Activated T-cell treated with anti-CD3 and anti-CD28 coated beads for 24 hours (primary cell): ENCODE results near the gene COL5A1.

Experiments used
- DNase-seq: peaks from one replicate; pipeline ENCODE4 v3.0.0-alpha.2; 2020; ENCODE audit warnings: low read depth

The COL5A1 gene

DNA sequence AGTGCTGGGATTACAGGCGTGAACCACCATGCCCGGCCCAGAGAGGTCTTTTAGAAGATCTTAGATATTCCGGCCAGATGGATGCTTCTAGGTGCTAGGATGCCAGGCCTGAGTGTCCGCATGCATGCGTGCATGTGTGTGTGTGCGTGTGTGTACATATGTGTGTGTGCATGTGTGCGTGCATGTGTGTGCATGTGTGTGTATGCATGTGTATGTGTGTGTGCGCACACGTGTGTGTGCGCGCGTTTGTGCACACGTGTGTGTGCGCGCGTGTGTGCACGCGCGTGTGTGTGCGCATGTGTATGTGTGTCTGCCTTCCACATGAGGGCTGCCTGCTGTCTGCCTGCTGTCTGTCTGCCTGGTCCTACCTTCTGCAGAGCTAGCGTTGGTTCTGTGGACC is 151.0 kb downstream of the COL5A1 start:
- DNase-seq = no peak

DNA sequence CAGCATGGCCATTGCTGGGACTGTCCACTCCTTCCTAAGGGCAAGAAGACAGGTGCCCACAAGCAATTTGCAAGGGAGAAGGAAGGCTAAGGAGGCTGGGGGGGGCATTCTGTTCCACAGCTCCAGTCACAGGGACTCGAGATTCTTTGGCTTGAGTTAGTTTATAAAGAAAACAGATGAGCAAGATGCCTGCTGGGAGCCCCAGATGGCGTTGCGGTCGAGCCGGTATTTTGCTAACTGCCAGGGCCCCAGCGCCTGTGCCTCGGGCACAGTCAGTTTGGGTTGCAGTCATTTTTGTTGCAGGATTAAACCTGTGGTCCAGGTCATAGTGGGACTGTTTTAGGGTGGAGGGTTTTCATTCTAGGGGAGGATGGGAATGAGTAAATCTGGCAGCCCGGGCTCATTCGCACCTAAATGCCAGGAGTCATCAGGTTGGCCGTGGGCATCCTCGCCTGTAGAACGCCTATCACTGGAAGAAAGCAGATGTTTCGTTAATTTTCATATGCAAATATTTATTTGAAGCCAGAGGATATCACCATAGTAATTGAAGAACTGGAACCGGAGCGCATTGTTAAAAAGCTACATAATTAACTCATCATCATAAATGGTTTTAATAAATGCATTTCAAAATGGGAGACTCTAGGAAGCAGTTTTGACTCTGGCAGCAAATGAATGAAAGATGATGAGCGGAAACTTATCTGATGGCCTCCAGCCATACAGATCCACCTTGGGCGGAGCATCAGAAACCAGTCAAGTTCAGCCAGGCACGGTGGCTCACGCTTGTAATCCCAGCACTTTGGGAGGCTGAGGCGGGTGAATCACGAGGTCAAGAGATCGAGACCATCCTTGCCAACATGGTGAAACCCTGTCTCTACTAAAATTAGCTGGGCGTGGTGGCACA is 151.9 kb downstream of the COL5A1 start:
- DNase-seq = no peak

DNA sequence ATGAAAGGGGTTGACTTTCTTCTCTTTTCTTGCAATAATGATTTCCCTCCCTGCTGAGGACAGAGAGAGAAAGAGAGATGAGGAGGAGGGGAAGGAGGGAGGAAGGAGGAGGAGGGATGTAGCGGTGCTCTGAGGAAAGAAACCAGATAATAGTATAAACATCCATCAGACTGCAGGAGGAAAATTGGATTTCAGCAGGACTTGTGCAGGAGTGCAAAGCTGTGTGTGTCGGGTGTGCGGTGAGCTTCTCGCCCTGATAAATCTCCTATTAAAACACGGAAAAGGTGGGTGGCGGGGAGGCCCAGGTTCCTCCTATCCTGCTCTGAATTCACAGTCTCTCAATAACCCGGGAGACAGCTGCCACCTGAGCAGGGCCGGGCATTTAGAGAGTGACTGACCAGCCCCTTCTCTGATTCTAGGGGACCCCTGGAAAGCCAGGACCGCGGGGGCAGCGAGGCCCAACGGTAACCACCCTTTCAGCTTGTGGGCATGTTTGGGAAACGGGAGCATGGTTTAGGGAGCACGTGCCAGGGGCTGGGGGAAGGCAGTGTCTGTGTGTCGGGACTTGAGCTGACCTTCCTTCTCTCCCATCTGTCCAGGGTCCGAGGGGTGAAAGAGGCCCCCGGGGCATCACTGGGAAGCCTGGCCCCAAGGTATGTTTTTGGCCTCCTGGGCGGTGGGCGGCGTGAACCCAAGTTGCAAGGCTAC is 153.2 kb downstream of the COL5A1 start:
- no peak for DNase-seq

DNA sequence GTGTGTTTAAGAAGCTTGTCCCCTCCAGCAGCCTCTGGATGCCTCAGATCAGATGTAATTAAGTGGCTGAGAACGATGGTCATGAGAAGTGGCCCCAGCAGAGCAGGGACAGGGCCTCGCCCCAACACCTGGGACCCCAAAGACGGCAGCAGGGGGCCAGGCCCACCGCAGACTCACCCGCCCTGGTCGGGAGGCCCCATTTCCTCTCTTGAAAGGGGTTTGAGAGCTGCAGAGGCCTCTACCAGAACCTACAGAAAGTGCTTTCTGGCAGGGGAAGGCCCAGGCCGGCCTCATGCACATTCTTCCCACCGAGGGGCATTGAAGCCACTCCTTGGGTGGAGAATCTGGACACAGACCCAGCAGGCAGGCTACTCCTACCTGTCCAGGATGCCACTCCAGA is 153.8 kb downstream of the COL5A1 start:
- DNase-seq = no peak

DNA sequence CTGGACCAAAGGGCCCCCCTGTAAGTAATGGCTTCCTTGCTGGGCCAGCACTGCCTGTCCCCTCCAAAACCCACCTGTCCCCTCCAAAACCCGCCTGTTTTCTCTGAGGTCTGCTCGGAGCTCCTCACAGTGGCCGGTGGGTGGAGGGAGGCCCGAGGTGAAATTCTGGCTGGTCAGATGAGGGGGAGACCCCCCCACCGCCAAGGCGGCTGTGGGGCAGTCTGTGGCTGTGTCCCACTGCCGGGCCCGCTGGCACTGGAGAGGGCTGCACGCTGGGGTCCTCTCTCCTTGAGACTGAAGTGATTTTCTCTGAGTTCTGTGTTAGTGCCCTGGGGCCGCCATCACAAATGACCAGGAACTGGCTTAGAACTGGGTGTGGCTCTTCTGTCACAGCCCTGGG is 155.3 kb downstream of the COL5A1 start:
- DNase-seq = no peak

DNA sequence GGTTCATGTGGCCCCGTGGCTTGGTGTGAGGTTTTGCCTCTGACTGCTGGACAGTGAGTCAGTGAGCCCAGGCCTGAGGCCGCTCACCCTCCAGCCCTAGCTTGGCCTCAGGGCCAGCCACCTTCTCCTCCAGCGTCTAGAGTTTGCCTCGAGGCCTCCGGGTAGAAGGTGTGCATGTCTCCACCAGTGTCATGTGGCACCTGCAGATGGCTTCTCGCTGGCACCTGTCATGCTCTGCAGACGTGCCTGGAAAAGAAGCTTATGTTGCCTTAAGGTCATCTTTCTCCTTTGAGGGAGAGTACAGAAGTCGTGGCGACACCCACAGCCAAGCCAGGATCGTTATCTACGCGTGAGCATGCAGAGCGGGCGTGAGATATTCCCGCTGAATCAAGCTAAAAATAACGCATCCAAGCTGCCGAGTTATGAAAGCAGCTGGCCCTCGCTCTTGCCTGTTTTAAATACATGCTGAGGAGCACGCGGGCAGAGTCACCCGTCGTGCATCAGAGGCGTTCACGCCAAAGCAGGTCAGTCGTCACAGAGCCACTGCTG is 159.3 kb downstream of the COL5A1 start:
- DNase-seq = no peak

DNA sequence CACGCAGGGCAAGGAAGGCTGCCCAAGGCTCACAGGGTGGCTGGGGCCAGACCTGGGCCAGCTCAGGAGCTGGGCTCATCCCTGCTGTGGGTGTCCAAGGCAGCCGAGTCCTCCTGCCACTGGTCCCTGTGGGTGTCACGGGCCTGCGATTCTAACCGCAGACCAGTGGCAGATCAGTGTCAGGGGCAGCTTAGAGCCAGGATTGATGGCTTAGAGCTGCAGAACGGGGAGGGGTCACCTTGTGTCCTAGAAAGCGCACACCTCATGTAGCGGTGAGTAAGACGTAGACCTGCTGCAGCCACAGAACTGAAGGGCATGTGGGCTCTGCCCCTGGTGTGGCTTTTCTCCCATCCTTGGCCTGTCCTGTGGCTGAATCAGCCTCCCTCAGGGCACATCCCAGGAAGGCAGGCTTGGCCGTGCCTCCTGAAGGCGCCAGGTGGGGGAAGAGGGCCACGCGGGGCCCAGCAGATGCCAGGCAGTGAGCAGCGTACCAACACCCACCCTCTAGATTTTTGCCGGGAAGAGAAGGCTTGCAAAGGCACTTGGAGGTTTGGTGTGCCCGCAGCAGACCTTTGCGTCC is 160.7 kb downstream of the COL5A1 start:
- DNase-seq = no peak

DNA sequence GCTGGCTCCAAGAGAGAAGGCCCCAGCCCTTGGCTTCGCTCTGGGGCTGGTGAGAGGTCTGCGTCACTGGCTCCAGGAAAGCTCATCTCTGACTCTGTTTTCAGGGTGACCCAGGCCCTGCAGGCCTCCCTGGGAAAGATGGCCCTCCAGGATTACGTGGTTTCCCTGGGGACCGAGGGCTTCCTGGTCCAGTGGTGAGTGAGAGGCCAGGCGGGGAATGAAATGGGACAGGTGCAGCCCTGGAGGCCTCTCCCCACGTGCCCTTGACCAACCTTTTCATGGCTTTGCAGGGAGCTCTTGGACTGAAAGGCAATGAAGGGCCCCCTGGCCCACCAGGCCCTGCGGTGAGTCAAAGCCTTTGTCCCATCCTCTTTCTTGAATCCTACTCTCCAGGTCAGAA is 163.3 kb downstream of the COL5A1 start:
- no peak for DNase-seq

DNA sequence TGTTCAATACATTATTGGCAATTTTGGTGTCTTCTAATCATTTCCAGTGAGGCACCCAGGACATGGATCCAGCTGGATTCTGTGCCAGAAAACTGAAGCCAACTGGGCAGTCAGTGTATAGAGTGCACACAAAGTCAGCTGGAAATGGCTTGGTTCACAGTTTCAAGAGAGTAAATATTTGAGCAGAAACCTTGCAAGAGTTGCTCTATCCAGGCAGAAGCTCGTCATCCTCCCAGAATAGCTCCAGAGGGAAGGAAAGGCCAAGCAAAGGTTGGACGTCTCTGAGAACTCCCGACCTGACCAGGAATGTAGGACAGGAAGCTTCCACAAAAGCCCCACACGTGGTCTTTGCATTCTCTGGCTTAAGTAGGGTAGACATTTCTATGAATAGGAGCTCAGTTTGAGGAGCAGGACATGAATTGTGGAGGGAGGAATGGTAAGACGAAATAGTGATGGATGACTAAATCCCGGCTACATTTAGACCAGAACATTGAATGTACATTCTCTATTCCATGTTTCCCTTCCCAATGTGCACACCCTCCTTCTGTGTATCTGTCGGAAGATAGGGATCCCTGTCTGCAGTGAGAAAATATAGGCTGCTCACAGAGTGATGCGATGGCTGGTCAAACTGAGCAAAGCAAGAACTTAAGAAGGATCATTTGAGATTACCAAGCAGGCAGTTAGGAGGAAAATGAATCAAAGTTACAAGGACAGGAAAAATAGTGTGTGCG is 166.3 kb downstream of the COL5A1 start:
- no peak for DNase-seq

DNA sequence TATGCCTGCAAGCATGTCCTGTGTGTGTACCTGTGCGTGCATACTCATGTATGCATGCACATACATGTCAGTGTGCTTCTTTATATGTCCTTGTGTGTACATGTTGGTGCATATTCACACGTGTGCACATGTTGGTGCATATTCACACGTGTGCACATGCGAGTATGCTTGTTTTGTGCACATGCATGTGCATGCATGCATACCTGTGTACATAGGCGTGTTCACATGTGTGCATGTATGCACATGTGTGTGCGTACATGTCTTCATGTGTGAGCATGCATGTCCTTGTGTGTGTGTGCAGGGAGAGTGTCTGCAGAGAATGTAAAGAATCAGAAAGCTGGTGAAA is 166.8 kb downstream of the COL5A1 start:
- DNase-seq = no peak

DNA sequence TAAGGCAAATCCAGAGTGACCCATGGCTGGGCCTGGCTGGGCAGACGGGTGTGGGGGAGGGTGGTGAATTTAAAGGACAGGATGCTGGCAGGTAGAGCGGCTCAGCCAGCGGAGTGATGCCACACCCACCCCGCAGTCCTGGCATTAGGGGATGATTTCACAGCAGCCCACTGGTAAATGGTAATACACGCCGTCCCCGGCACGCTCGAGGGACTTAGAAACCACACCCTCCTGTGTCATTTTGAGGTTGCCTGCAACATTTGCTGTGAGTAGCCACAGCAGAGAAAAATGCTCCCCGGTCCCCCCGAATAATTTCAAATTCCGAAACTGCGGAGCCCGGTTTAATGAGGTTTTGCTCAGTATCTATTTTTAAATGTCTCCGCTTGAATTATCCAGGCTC is 167.7 kb downstream of the COL5A1 start:
- no peak for DNase-seq

DNA sequence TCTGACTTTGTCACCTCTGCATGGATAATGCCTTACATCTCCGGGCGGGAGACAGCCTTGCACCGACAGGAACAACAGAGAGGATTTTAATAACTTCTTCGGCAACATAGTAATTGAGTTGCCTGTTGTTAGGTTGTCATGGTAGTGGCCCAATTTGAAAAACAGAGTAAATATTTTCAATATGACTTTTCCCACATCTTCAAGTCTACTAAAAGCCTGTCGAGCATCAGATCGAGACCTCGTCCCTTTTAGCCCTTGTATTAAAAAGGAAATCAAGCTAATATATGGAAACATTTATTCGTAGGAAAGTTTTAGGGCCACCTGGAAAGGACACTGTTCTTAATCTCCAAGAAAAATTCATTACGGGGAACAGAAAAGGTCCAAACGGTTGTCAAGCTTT is 168.2 kb downstream of the COL5A1 start:
- DNase-seq = no peak

DNA sequence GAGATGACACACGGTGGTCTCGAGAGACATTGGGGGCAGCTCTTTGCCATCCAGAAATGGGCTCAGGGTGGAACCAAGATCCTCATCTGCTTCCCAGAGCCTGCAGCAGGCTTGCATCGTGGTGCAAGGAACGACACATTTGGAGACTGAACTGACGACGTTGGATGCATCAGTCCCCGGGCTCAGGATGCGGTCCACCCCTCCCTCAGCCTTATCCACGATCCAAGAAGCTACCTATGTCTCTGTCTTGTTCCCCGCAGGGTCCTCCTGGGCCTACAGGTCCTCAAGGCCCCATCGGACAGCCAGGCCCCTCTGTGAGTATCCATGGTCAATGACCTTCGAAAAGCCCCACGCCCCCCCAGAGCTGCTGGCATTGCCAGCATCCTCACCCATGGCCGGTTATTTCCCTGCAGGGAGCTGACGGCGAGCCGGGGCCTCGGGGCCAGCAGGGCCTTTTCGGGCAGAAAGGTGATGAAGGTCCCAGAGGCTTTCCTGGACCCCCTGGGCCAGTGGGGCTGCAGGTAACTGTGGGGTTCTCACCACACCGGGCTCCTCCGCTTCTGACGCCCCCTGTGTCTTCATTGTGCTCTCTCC is 169.6 kb downstream of the COL5A1 start:
- DNase-seq = no peak

DNA sequence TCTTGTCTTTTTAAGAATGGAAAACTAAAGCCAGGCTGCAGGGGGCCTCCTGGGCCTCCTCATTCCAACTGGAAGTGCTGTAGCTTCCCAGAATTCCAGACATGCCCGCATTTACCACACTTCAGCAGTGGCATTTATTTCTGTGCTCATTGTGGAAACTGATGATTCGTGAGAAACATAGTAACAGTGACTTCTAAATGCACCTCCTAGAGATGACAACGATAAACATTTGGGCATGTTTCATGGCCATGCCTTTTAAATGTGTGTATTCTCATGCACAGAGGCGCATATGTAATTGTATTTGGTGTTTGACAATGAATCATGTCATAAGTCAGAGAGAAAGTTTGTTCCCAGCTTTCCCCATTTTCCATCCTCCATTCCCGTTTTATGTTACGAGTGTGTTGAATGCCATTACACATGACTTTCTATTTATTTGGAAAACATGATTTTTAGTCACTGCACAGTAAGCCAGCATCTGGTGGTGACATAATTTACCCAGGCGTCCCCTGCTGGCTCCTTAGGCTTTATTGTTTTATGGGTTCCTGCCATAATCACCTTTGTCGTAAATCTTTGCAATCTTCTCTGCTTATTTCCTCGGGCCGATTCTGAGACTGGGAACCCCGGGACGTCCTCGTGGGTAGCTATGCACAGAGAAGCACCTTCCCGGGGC is 170.2 kb downstream of the COL5A1 start:
- DNase-seq = no peak

DNA sequence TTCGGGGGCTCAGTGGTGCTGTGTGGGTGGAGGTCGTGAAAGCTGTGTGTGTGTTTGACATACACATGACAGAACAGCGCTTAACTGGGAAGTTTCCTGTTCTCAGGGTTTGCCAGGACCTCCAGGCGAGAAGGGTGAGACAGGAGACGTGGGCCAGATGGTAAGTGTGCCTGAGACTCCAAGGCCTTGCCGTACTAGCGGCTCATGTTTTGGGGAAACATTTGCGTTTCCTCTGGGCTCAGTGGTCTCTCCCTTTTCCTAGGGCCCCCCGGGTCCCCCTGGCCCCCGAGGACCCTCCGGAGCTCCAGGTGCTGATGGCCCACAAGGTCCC is 170.7 kb downstream of the COL5A1 start:
- DNase-seq = no peak

DNA sequence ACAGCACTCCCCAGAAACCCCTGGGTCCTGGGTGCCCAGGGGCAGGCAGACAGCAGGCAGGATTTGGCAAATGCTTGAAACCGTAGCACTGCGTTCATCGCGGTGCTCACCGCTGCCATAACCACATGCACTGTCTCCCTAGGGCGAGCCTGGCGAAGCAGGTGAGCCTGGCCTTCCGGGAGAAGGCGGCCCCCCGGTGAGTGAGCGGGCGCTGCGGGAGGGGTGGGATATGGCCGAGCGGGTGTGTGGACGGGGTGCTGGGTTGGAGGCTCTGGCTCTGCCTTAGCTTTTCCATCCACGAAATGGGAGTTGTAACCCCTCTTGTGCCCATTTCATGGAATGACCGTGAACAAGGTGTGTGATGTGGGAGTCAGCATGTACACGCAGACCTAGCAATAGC is 172.2 kb downstream of the COL5A1 start:
- DNase-seq = no peak

DNA sequence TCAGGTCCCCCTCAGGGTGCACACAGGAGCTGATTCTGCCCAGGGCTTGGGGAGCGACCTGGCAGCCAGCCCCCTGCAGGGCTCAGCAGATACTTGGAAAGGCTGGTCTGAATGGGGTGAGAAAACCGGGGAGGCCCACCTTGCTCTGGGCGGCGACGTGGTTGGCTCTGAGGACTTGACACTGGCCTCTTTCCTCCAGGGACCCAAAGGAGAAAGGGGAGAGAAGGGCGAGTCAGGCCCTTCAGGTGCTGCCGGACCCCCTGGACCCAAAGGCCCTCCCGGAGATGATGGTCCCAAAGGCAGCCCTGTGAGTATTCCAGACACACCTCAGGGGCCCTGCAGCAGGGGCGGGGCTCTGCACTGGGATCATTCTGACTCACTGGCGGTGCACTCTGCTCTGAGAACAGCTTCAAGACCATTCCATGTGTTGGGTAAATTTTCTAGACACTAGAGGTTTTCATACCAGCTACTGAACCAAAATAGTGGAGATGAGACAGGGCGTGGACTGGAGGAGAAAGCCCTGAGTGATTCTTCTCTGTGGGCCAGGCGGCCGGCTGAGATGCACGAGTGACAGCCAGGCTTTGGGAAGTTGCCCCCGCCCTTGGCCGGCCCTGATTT is 173.1 kb downstream of the COL5A1 start:
- no peak for DNase-seq

DNA sequence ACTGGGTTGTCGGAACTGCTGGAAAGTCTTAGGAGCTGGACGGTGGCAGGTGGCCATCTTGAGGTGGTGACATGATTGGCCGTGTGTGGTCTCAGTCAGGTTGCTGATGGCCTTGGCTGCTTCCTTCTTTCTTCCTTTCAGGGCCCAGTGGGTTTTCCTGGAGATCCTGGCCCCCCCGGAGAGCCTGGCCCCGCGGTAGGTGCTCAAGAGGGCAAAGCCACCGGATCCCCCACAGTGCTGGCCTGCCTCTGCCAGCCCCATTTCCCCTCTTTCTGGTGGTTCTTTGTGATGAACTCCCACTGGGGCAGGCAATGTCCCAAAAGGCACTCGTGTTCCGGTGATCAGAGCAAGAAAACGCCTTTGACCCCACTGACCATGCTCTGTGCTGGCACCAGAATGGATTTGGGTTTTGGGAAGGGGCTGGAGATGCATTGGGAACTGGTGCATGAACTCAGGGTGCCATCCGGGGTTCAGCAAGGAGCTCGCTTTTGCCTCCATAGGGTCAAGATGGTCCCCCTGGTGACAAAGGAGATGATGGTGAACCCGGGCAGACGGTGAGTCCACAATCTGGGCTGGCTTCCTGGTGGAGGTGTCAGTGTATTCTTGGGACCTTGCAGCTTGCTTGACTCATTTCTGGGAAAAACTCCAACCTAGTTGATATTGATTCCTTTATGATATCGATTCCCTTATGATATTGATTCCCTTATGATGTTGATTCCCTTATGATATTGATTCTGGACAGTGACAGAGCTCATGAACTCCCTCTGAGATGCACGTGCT is 174.0 kb downstream of the COL5A1 start:
- DNase-seq = no peak

DNA sequence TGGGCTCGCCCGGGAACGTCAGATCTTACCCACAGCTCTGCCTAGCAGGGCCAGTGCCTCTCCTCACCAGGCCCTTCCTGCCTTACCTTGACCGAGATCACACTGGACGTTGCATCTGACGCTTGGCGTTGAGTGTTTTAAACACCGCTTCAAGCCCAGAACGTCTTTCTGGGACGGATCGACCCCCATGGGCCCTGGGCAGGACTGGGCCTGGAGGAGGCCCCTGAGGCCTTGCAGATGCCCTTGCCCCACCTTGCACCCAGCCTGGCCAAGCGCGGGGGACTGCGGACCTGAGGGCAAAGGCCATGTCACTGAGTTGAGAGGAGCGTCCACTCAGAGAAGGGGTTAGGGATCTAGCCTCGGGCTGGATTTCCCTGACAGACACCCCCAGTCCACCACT is 174.7 kb downstream of the COL5A1 start:
- no peak for DNase-seq

DNA sequence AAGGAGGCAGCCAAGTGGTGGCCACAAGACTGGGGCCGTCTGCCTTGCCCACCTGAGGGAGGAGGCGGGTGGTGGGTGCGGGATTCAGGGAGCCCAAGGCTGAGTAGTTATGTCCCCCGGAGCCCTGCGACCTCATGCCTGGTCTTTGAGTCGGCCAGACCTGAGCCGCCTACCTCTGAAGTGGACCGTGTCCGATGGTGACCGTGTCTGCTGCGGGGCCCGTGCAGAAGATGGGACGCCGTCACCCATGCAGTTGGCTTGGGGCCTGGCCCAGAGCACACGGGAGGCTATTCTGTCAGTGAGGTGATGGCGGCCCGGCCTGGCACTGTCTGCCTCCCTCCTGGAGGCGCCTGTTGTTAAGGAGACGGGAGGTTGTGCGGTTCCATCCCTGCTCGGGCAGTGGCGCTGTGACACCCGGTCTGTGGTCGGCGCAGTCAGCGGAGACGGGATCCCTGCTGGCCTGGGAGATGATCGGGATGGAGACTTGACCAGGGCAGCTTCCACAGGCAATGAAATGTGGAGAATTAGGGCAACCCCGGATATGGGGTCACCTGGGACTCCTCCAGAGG is 176.5 kb downstream of the COL5A1 start:
- no peak for DNase-seq
